Left kidney (tissue), 2 donors: Measurements from ENCODE around the gene HLA-DPB1. TPM values are rescaled to one million over a fixed set of nuclear protein-coding genes. Genes with fewer than 3 reads are reported as not detected.
"Not testable (repeated sequence)": the region's sequence is repeated elsewhere in the genome, so short reads cannot be mapped to it uniquely, and the experiment has no call there.

Source experiments
- DNase-seq: peaks from one replicate; pipeline ENCODE4 v3.0.0-alpha.2; 2013
- polyA plus RNA-seq: library from polyadenylated mRNA; unstranded; fragments of 120-200 nt; gene quantifications from one replicate; pipeline ENCODE4 v1.2.1, GENCODE V29; 2013; ENCODE audit not compliant: insufficient read length

Gene HLA-DPB1
- polyA plus RNA-seq, 1 donor = 13.5 TPM

DNA sequence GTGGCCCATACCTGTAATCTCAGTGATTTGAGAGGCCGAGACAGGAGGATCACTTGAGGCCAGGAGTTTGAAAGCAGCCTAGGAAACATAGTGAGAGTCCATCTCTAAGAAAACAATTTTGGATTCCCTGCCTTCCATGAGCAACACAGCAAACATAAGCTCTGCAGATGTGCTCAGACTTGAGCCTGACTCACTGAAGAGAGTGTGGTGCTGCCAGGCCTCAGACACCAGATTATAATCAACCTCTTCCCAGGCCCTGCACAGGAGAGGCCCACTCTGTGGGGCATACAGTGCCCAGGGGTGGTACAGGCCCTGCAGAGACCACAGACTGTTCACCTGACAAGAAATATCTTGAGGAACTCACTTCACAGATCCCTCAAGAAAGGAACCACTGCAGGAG is 19.9 kb downstream of the HLA-DPB1 start:
- no peak for DNase-seq

DNA sequence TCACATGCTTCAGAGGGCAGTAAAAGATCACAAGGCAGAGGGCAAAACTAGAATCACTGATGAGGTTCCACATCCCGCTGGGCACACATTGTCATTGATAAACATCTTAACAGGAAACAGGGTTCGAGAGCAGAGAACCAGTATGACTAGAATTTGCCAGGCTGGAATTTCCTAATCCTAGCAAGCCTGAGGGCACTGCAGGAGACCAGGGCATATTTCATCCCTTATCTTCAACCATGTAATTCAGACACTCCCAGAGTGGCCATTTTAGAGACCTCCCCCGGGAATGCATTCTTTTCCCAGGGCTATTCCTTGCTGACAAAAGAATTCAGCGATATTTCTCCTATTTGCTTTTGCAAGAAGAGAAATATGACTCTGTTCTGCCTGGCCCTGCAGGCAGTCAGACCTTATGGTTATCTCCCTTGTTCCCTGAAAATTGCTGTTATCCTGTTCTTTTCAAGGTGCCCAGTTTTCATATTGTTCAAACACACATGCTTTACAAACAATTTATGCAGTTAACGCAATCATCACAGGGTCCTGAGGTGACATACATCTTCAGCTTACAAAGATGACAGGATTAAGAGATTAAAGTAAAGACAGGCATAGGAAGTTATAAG is 25.4 kb downstream of the HLA-DPB1 start:
- DNase-seq = not testable (repeated sequence)

DNA sequence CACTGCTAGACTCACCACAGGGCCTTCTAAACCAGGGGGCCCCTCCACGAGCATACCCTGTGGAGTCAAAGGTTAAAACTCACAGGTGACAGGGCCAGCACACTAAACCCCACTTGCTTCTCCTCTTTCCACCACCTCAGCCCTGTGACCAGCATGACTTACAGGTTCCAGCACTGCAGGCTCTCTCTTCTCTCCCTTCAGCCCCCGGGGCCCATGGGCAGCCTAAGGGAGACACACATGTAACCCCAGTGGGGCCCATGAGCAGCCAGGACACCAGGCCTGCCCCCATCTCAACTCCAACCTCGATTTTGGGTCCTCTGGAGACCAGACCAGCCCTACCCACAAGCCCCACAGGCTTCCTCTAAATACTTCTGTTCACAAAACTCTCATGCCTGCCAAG is 28.0 kb downstream of the HLA-DPB1 start:
- no peak for DNase-seq

DNA sequence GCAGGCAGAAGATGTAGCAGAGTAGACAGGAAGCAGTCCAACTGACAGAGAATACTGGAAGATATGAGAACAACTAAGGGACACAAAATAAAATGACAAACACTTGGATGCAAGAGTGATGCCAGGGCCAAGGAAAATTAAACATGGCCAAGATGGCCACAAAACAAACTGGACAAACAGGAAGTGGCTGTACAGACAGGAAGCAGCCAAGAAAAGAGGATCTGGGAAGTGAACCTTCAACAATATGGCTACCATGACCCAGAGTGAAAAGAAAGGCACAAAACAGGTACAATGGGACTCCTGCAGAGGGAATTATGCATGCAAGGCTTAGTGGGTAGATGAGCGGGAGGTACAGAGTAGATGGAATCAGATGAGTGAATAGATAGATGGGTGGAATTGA is 29.1 kb downstream of the HLA-DPB1 start:
- DNase-seq = no peak

DNA sequence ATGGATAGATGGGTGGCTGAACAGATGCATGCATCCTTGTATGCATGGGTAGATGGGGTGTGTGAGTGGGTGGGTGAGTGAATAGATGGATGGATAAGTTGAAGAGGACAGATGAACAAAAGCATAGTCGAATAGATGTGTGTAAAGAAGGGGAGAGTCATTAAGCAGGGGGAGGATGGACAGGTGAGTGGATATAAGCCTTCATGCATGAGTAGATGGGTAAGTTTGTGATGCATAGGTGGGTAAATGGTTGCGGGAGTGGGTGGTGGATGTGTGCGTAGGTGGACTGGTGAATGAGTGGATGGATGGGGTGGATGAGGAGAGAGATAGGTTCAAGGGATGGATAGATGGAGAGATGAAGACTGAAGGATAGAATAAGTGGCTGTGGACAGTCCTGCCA is 29.6 kb downstream of the HLA-DPB1 start:
- DNase-seq = no peak

DNA sequence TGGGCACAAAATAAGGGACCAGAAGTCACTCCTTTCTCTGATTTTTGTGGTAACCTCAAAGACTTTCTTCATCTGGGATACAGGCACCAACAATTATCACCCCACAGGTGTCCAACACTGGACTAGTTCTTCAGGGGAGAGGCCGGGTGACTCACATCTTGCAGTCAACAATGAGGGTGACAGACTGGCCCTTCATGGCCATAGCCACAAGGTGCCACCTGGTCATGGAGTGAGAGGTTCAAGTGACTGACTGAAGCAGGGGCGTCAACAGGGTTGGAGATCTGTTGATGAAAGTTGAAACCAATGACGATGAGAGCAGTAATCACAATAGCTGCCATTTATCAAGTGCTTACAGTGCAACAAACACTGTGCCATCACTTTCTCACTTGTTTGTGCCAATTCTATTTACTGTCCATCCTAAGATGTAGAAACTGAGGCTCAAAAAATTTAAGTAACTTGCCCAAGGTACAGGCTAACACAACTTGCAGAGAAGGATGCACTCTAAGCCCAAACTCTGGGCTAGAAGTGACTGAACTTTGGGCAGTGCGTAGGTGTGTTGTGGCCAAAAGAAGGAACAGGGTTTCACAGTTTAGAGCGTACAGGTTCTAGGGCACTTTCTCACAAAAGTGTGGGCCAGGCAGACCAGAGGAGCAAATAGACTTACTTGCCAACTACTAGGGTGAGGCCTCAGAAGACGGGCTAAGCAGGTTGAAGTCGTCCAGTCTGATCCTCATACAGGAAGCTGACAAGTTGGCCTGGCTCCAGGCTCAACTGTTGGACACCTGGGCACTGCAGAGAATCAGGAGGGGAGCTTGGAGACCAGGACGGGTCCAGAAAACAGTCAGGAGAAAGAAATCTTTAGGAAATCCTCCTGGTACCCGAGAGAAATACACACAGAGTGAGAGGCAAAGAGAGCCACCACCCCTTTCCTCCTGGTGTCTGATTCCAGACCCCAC is 30.4 kb downstream of the HLA-DPB1 start:
- no peak for DNase-seq

DNA sequence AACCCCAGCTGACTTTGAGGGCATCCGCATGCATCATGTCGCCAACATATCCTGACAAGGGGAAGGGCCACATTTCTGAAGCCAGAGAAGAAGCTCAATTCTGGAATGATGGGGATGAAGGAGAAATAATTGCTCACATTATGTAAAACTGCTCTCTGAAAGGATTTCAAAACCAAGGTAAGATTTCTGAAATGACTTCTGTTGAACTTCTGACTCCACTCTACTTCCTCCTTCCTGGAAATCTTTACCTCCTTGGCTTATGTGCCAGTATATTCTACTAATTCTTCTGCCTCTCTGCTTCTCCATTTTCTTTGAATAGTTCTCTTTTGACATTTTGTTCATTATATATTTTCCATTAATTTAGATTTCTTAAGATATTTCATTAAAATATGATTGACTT is 31.9 kb downstream of the HLA-DPB1 start:
- no peak for DNase-seq

DNA sequence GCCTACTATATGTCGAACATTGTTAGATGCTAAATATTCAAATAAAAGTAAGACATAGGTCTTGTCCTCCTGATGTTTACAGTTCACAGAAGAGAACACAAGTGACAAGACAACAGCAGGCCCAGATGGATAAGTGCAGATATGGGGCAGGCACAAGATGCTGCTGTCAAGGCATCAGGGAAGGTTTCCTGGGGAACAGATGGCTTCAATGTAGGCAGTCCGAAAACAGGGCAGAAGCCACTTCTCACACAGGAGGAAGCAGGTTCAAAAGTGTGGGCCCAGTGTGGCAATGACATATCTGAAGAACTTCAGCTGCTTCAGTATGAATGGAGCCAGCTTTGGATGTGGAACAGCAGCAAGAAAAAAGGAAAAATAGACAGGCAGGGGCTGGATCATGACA is 32.5 kb downstream of the HLA-DPB1 start:
- no peak for DNase-seq

DNA sequence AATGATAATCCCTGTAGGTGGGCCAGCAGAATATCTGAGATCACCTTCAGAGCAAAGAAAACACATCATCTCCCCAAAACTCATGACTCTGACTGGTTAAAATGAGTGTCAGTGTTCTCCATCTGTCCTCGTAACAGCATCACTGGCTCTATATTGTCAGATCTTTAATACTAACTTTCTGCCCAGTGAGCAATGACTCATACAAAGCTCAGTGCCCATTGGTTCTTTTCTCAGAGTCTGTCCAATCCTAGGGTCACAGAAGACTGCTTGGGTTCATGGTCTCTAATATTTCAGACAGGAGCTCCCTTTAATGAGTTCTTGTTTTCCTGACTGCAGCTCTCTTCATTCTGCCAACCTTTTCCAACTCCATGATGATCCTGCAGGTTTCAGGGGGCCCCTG is 36.4 kb downstream of the HLA-DPB1 start:
- DNase-seq = peak; percentile 50

DNA sequence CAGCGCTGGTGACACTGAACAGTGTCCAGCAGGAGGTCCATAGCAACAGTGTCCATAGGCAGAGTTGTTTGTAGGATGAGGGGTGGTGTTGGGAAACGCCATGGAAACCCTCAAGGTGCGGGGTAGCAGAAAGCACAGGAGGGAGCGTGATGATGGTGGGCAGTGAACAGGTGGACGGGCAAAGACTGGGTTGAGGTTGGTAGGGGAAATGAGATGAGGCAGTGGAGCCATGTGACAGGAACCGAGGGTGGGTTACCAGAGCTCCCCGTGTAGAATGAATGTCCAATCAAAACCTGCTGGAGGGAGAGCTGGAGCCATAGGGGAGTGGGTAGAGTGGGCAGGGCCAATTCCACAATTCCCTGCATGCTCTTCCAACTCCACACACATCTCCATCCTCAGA is 38.0 kb downstream of the HLA-DPB1 start:
- no peak for DNase-seq

DNA sequence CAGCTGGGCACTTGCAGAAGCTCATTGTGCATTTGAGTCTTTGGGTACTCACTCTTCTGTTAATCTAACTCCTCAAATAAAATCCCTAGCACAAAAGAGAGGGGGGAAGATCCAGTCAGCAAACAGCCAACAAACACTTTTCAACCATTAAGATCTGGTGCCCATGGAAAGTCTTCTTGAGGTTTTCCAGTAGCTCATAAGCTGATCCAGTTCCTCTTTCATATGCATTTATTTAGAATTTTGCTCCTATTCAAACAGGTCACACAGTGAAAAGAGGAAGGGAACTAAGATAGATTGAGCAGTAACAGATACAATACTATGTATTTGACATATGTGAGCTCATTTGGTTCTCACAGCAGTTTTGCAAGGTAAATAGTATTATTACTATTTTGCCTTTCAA is 38.6 kb downstream of the HLA-DPB1 start:
- DNase-seq = no peak

DNA sequence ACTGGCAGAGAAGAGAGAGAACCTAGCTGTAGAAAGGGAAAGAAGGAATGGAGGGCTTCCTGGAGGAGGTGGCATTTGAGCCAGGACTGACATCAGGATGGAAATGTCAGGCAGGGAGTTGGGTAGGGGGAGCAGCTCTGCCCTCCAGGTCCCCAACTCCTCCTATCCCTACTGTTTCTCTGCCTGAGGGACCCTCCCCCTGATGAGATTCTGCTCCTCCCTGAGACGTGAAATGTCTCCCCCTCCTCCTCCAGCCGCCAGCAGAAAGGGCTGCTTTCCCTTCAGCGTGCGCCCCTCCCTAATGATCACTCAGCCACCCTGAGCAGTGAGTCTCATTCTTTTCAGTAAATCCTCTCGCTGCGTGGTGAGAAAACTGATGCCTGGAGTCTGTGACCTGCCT is 40.6 kb downstream of the HLA-DPB1 start:
- no peak for DNase-seq

DNA sequence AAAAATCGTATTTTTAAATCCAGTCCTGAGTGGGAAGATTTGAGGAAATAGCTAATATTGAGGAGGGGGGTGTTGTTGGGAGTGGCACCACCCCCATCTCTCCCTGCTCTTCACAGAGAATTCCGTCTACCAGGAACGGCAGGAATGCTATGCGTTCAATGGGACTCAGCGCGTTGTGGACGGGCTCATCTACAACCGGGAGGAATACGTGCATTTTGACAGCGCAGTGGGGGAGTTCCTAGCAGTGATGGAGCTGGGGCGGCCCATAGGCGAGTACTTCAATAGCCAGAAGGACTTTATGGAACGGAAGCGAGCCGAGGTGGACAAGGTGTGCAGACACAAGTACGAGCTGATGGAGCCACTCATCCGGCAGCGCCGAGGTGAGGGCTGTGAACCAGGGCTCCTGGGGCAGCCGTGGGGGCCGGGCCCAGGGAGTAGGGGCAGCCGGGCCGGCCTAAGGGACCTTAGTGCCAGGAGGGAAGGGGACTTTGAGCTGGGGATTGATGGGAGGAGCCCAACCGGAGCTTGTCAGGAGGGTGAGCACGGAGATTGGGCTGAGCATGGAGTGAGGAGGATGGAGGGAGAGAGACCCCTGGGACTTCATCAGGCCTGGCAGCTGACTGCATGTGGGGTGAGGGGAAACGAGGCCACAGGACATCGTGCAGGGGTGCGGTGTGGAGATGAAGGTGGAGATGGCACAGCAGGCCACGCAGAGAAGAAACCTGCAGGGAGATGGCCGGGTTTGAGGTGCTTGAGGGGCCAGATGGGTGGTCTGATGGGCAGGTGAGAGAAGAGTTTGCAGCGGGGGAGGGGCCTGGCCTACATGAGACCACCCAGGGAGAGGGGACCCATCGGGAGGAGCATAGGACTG is 41.3 kb downstream of the HLA-DPB1 start:
- peak; percentile 19 for DNase-seq

DNA sequence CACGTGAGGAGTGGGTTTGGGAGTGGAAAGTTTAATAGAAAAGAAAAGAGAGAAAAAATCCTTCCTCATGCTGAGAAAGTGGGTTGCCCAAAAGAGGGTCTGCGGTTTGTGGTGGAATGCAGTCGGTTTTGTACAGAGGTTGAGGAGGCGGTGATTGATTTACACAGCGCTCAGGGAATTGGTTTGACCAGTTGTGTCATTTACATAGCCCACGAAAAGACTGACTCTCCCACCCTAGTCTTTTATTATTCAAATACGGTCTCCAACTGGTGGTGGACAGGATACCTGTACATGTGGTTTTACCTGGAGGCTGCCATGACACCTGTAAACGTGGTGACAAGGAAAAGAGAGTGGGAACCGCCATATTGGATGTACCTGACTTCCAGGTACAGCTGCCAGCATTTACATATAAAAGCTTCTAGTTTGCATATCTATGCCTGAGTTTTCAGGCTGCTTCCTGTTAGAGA is 42.1 kb downstream of the HLA-DPB1 start:
- DNase-seq = no peak

DNA sequence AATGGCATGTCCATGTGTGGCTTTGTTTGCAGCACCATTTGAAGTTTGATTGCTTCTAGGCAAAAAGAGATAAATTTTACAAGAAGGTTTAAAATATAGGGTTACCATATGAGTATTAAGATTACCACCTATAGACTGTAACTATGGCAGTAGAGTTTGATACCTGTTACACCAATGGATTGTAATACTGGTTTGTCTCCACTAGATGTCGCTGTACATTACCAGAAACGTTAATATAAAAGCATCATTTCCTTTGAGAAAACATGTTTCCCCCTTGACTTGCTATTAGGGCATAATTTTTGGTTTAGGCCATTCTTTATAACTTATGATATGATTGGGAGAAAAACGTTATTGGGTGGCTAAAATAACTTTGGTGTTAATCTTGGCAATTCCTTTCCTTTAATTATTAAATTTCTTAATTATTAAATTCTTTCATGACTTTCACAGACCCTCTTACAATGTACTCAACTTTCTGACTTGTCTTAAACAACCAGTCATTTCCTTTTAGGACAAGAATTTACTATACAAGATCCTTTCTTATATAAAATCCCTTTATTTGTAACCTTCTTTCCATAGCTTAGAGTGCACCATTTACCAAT is 42.8 kb downstream of the HLA-DPB1 start:
- DNase-seq = peak; percentile 48

DNA sequence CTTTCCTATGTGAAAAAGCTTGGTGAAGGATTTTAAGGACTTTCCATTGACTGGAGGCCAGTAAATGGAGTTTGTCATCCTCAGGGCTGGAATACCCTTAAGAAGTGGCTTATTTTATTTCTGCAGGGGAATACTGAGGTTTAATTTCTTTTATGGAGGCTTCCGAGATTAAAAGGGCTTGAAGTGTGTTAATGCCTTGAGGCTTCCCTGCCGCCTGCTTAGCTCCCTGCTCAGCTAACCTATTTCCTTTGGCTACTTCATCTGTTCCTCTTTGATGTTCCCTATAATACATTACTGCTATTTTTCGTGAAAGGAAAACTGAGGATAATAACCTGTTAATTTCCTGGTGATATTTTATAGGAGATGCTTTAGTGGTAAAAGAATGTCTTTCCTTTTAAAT is 44.2 kb downstream of the HLA-DPB1 start:
- no peak for DNase-seq

DNA sequence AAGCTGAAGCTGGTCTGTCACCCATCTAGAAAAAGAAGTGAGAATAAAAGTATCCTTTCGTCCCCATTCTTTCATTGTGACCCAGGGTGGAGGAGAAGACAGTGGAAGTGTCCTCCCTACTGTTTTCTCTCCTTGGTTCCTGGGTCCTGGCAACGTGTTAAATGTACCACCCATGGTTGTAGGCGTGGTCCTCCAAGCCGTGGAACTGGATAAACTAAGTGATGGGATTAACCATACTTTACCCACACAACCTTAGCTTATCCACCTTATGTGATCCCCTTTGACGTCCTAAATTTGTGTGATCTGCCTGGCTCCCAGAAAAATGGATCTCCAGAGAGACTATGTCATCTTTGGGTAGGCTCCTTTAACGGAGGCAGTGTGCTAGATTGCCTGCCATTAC is 47.4 kb downstream of the HLA-DPB1 start:
- no peak for DNase-seq

DNA sequence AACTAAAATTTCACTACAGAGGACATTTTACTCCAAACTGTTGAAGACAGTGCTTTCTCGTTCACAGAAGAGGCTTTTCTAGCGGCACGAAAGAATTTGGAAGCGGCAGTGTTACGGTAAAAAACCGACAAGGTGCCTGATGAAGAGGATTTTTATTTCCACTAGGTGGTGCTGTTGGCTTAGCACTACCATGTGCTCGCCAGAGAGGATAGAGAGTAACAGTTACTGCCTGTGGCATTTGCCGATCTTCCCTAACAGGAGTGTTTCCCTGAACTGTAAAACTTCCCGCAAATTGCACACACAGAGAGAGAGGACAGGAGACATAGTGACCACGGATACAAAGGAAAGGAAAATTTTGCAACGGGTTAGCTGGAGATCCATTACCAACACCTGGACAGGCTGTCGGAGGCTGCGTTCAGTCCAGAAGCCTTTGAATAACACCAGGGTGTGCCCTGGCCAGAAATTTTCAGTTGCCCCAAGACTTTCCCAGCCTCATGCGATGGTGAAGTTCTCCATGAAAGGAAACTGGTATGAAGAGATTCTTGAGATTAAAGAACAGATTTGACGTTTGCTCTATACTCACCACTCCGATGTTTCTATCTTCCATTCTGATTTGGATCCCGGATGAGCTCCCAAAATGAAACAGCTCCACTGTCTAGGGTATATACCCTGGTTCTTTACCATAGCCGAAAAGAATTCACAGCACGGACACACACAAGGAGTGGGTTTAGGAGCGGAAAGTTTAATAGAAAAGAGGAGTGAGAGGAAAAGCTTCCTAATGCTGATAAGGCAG is 48.1 kb downstream of the HLA-DPB1 start:
- DNase-seq = no peak

DNA sequence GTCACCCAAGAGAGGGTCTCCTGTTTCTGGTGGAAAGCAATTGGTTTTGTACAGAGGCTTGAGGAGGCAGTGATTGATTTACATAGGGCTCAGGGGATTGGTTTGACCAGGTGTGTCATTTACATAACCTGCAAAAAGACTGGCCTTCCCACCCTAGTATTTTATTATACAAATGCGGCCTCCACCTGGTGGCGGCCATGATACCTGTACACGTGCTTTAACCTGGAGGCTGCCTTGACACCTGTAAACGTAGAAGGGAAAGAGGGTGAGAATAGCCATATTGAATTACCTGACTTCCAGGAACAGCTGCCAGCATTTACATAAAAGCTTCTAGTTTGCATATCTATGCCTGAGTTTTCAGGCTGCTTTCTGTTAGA is 48.7 kb downstream of the HLA-DPB1 start:
- DNase-seq = no peak

DNA sequence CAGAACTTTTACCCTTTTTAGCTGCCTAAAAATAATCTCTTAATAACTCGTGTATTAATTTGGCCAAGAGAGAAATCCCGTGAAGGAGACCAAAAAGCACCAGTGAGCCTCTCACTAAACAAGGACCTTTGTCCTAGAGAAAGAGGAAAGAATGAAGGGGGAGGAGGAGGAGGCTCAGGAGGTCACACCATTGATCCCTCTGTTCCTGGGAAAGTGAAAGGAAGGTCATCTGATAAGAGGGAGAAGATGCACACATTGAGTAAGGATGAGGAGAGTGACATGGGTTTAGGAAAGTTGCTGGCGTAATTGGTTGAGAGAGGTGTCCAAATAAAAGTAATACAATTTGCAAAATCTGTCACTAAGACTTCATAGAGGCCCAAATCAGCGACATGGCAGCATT is 49.2 kb downstream of the HLA-DPB1 start:
- no peak for DNase-seq

DNA sequence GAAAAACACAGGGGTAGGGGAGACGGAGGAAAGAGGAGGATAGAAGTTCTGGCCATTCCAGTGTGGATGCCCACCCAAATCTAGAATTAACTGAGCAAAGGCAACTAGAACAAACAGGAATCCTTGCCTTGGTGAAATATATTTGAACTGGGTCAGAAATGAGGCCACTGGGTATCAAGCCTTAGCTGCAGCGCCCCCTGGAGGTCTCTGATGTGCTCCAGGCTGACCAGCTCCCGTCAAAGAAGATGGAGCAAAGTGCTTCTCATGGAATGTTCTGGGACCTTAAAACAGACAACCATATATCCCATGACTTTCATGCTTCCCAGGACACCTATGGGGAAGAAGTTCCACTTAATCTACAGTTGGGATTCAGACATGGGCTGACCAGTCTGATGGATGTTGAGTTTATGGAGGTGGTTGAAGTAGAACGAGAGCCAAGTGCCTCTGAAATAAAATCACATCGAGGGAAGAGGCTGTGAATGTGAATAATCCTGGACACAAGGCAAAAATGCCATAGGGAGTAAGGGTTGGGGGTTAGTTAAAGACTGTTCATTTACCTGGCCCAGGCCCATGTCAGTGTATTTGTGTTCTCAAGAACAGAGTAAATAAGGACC is 50.4 kb downstream of the HLA-DPB1 start:
- no peak for DNase-seq
